Measurements from ENCODE around the gene RAB31. TPM values are rescaled to one million over a fixed set of nuclear protein-coding genes. Genes with fewer than 3 reads are reported as not detected.
"Not testable (repeated sequence)": the region's sequence is repeated elsewhere in the genome, so short reads cannot be mapped to it uniquely, and the experiment has no call there.

RAB31 gene
- total RNA-seq, 3 donors from 2014 or later: 12.8 to 58.5 (median 27.4) TPM

GRCh38 chr18:9666548-9666947 lies 41.6 kb upstream of the RAB31 start:
- no peak for TF ChIP-seq CTCF (IDR thresholded peaks at IDR 0.05)
- Histone ChIP-seq H3K36me3 (ENCODE audit: low read depth) (no peaks in the 10 kb centered on the region), H3K9me3 (no peaks in the 10 kb centered on the region), H3K4me3 (no peak overlapping the region), H3K4me1 (ENCODE audit: low read depth) (no peaks in the 10 kb centered on the region)
- no peak for ATAC-seq
- DNase-seq: no peak
- intact Hi-C loops (cut with DNase I, micrococcal nuclease): no loop called here

DNA sequence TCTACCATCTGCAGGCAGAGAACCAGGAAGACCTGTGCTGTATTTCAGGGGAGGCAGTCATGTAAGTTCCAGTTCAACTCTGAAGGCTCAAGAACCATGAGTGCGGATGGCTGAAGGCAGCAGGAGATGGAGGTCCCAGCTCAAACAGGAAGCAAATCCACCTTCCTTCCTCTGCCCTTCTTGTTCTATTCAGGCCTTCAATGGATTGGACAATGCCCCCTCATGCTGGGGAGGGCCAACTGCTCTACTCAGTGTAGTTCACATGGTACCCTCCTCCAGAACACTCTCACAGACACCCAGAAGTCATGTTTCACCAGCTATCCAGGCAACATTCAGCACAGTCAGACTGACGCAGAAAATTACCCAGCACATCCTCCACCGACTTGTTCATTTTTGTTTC lies 39.1 kb upstream of the RAB31 start:
- intact Hi-C loops (cut with DNase I, micrococcal nuclease): no loop called here
- TF ChIP-seq CTCF (IDR thresholded peaks at IDR 0.05): no peak
- Histone ChIP-seq H3K4me3 (no peak overlapping the region), H3K36me3 (ENCODE audit: low read depth) (no peaks in the 10 kb centered on the region), H3K9me3 (no peaks in the 10 kb centered on the region), H3K4me1 (ENCODE audit: low read depth) (no peaks in the 10 kb centered on the region)
- ATAC-seq (no peak), DNase-seq (no peak)

GRCh38 chr18:9671214-9671613 lies 36.9 kb upstream of the RAB31 start:
- H3K4me3 ChIP-seq: no peak overlapping the region
- no peak for TF ChIP-seq CTCF (IDR thresholded peaks at IDR 0.05)
- DNase-seq: no peak
- no peak for ATAC-seq
- H3K36me3 ChIP-seq (ENCODE audit: low read depth): no peaks in the 10 kb centered on the region
- no peaks in the 10 kb centered on the region for H3K4me1 ChIP-seq (ENCODE audit: low read depth)
- intact Hi-C loops (cut with DNase I, micrococcal nuclease): no loop called here
- H3K9me3 ChIP-seq: no peaks in the 10 kb centered on the region

DNA sequence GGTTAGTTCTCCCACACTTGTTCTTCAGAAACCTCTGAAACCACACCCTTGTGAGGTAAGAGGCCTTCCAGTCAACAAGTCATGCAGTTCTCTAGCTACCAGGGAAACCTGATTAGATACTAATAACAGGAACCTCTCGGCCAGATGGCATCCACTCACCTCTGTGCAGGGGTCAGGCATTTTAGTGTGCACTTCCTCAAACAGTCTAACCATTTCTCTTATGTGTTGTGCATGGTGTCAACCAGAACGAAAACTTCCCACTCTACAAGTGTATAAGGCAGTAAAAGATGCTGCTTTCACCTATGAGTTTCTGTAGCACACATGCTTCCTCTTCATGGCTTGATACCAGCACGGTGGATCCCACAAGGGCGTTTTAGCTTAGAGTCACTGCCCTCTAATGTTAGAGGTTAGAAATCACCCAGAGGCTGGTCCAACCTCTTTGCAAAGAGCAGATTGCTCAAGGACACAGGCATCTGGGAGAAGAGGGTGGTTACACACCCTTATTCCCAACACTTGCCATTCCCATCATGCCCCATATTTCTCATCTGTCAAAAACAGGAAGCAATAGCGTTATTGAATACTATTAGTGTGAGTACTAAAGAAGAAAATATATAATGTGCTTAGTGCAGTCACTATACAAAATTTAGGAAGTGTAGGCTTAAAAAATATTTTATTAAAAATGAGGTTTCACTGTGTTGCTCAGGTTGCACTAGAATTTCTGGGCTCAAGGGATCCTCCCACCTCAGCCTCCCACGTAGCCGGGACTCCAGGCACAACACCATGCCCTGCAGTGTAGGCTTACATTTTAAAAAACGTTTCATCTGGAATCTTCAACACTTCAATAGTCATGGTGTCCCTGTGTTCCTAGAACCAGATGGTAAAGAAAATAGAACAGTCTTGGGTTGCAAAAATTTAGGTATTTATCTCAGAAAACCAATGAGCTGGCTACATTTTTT lies 34.5 kb upstream of the RAB31 start:
- Histone ChIP-seq H3K9me3 (no peaks in the 10 kb centered on the region), H3K4me3 (no peak overlapping the region), H3K4me1 (ENCODE audit: low read depth) (no peaks in the 10 kb centered on the region), H3K36me3 (ENCODE audit: low read depth) (no peaks in the 10 kb centered on the region)
- DNase-seq (peak in 2 of 3 donors; percentile 32 to 69), ATAC-seq (peak; percentile 99)
- intact Hi-C loops (cut with DNase I, micrococcal nuclease): no loop called here
- no peak for TF ChIP-seq CTCF (IDR thresholded peaks at IDR 0.05)

GRCh38 chr18:9678216-9678615 lies 29.9 kb upstream of the RAB31 start:
- H3K4me3 ChIP-seq; H3K4me1 ChIP-seq (ENCODE audit: low read depth); H3K9me3 ChIP-seq; DNase-seq; intact Hi-C loops (cut with DNase I, micrococcal nuclease); ATAC-seq; H3K36me3 ChIP-seq (ENCODE audit: low read depth): not testable (repeated sequence)

GRCh38 chr18:9679125-9679524 lies 29.0 kb upstream of the RAB31 start:
- intact Hi-C loops (cut with DNase I, micrococcal nuclease): no loop called here

More at GRCh38 chr18:9679125-9679524, 29.0 kb upstream of the RAB31 start:
- TF ChIP-seq CTCF (IDR thresholded peaks at IDR 0.05): no peak
- no peaks in the 10 kb centered on the region for H3K36me3 ChIP-seq (ENCODE audit: low read depth)
- no peak overlapping the region for H3K4me3 ChIP-seq
- ATAC-seq: no peak
- no peak for DNase-seq
- H3K9me3 ChIP-seq: no peaks in the 10 kb centered on the region
- no peaks in the 10 kb centered on the region for H3K4me1 ChIP-seq (ENCODE audit: low read depth)

Data from mucosa of descending colon (tissue), 3 donors.